Measurements from ENCODE around the gene LONRF3.

Gene LONRF3

DNA sequence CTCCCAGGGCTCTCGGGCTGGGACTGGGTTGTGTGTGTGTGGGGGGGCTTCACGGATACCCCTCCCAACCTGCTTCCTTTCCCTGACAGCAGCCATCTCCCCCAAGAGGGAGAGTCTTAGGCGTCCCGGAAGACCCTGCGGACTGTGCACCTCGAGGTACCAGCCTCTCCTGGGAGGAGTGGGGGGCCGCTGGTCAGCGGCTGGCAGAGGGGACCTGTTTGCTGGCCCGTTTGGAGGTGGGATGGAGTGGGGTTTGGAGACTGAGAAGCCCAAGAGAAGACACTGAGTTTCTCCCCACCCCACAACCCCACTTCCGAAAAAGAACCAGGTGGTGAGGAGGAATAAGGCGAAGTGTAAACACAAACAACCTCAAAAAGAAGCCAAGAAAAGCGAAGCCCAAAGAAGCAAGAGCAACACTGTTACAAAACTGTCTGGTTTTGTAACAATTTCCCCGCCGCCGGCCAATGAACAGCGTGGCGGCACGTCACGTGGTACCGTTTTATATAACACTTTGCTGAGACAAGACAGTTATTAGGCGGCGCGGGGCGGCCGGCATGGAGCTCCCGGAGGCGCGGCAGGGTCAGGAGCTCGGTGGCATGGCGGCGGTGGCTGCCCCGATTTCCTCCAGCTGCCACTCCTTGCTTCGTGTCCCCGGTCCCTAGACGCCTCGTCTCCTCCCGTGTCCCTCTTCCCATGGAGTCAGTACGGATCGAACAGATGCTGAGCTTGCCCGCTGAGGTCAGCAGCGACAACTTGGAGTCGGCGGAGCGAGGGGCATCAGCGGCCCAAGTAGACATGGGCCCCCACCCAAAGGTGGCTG, at the start of gene LONRF3:
LONRF3 (plus strand) TSS at position 531 of the 820 bp plus-strand sequence; CDS start at position 694, 163 bp downstream.
- peak; percentile 37 for DNase-seq (ENCODE audit: low read depth in 1 of 2, low spot score in 1 of 2)

DNA sequence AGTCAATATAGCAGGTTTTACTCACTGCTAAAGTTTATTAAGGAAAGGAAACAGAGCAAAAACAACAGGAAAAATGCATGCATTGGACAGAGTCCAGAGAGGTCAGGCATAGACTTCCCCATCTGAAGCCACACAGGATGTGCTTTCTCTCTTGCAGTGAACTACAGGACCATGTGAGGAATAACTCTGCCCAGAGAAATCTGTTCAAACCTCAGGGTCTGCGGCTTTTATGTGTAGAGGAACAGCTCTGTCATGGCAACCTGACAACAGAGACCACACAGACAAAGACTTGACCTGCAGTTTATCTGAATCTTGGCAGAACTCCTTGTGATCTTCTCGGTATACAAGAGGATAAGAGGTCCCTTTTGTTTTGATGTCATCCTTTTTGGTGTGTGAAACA, 46.3 kb upstream of the LONRF3 start:
- no peak for DNase-seq (ENCODE audit: low read depth in 1 of 2, low spot score in 1 of 2)

DNA sequence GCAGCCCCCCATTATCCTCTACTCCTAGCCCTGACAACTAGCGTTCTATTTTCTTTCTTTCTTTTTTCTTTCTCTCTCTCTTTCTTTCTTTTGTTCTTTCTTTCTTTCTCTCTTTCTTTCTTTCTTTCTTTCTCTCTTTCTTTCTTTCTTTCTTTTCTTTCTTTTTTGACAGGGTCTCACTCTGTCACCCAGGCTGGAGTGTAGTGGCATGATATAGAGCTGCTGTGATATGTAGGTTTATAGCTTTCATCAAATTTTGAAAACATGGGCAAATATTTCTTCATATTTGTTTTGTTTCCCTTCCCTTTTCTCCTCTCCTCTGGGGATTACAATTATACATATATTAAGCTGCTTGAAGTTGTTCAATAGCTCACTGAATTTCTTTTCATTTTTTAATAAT, 39.1 kb upstream of the LONRF3 start:
- no peak for DNase-seq (ENCODE audit: low read depth in 1 of 2, low spot score in 1 of 2)

DNA sequence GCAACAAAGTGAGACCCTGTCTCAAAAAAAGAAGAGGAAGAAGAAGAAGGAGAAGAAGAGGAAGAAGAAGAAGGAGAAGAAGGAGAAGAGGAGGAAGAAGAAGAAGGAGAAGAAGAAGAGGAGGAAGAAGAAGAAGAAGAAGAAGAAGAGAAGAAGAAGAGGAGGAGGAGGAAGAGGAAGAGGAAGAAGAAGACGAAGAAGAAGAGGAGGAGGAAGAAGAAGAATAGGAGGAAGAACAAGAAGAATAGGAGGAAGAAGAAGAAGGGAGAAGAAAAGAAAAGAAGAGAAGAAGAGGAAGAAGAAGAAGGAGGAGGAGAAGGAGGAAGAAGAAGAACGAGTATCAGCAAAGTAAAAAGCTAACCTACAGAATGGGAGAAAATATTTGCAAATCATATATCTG, 33.3 kb upstream of the LONRF3 start:
- no peak for DNase-seq (ENCODE audit: low read depth in 1 of 2, low spot score in 1 of 2)

DNA sequence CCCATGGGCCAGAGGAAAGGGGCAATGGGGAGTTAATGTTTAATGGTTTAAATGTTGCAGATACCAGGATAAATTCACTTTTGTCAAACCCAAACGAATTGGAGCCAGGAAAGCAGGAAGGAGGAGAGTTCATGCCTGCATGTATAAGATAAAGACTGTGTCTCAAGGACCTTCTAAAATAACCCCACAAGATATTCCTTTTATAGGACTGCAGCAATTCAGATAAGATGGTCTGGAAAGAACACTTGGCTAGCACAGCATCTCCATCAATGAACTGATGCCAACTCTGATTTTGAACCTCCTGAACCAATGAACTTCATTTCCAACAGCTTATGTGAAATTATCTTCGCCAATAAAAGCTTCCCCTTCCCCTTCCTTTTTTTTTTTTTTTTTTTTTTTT, 31.3 kb upstream of the LONRF3 start:
- no peak for DNase-seq (ENCODE audit: low read depth in 1 of 2, low spot score in 1 of 2)

DNA sequence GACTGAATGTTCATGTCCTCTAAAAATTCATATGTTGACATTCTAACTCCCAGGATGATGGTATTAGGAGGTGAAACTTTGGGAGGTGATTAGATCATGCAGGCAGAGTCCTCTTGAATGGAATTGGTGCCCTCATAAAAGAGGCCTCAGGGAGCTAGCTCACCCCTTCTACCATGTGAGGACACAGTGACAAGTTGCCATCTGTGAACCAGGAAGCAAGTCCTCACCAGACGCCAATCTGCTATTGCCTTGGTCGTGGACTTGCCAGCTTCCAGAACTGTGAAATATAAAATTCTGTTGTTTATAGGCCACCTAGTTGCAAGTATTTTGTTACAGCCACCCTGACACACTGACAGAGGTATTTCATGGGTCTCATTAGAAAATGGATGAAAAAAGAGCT, 28.5 kb upstream of the LONRF3 start:
- no peak for DNase-seq (ENCODE audit: low read depth in 1 of 2, low spot score in 1 of 2)

DNA sequence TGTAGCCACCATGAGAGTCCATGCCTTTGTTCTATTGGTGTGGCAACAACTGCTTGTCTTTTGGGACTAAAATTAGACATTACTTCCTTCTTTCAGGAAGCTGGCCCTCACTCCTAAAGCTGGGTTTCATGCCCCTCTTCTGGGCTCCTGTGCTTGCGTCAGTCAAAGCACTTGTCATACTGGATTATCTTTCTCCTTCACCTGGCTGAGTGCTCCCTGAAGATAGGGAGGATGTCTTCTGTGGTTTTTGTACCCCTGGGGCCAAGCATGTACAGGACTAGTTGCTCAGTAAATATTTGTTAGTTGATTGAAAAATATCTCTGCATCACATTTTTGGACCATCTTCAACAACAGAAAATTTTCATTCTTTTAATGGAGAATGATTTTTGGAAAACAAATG, 26.1 kb upstream of the LONRF3 start:
- no peak for DNase-seq (ENCODE audit: low read depth in 1 of 2, low spot score in 1 of 2)

DNA sequence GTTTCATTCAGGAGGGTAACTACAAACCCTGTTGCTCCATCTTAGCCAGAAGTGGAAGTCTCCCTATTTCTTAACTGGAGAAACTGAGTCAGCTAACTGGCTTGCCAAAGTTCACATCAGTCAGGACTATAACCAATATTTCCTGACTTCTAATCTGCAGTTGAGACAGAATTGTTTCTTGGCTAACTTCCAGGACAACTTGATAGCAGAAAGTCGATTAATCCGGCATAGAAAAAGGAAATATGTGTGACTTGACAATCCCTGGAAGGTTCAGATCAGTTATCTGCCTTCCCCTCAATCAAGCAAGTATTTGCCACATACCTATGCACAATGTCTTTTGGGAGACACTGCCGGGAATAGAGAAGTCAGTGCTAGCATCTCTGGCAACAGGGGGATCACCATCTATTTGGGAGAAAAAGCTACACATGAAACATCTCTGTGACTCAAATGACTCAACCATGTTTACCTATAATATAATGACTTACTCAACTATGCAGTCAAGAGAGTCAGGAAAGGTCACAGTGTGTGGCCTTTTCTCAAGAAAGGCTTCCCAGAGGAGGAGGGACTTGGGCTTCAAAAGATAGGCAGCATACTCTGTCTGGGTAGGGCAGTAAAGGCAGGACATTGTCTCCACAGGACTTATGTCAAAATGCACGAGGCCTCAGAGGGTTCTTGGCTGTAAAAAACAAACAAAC, 12.4 kb upstream of the LONRF3 start:
- no peak for DNase-seq (ENCODE audit: low read depth in 1 of 2, low spot score in 1 of 2)

DNA sequence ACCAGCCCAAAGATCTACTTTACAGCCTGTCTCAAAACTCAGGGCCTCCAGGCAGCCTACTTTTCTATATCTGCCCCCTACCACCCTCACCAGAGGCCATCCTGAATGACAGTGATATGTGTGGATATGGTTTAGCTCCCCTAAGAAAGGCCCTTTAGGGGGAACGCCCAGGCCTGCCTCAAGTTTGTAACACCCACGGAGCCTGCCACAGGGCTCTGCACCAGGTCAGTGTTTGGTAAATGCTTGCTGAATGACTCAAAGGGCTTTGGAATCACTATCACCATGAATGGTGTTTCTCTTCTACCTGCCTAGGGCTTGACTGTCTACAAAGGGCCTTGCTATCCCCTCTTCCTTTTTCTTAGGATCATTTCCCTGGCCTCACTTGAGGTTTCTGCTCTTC, 11.3 kb upstream of the LONRF3 start:
- no peak for DNase-seq (ENCODE audit: low read depth in 1 of 2, low spot score in 1 of 2)

DNA sequence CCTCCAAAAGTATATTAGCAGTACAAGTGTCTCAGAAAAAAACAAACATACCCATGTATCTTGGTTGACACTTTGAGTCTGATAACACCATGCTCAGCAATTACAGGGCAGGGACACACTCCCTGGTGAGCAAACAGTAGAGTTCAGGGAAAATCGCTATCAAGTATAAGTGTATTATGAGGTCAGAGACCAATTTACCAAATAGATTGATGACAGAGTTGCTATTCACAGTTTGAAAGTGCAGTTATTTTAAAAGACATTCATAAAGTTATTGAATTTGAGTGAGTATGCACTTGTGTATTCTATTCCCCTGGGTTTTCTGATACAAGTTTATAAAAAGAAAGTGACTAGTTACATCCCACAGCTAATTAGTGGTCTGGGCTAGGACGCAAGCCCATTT, 10.2 kb upstream of the LONRF3 start:
- DNase-seq (ENCODE audit: low read depth in 1 of 2, low spot score in 1 of 2), result no peak

DNA sequence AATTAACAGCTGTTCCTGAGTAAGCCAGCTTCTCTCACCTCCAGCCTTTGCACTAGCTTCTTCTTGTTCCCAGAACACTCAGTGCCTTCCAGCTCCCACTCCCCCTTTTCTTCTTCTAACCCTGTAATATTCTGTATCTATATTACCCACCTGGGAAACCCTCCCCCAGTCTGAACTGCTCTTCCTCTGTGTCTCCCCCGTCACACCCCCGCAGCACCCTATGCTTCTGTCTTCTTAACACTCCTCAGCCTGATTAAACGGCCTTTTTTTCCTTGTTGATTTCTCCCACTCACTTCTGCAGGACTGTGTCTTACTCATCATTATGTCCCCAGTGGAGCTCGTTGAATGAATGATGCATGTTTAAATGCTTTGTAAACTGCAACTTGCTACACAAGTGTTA, 9.0 kb upstream of the LONRF3 start:
- no peak for DNase-seq (ENCODE audit: low read depth in 1 of 2, low spot score in 1 of 2)

DNA sequence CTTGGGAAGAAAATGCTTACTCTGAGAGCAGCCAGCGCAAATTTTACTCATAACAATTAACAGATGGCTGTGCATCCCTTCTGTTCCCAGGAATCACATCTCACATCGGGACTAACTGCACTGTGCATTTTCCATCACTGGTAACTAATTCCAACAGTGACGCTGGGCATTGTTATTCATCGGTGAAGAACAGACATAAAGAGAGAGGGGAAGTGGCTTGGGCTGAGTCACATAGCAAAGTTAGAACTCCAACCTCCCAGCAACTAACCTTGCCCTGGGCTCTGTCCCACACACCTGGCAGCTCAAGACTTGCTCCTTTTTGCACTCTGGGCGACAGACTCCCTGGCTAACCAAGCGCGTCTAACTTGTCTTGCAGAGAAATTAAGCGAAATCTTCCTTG, 6.4 kb upstream of the LONRF3 start:
- no peak for DNase-seq (ENCODE audit: low read depth in 1 of 2, low spot score in 1 of 2)

DNA sequence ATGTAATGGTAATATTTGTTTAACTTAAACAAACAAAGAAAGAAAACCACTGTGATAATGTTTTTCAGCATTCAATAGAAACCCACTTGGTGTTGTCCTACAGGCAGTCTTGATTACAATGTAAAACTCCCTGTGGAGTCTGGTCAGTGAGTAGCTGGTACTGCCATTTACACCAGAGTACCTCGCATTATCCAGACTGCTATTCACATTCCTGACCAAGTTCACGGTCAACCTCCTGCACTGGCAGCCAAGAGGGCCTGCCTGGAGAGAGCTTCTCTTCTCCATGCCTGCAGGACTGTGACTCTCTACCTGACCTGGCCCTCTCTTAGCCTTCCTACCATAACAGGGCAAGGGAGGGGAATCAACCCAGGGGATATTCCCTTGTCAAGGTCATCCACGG, 2.9 kb upstream of the LONRF3 start:
- DNase-seq (ENCODE audit: low read depth in 1 of 2, low spot score in 1 of 2), result no peak

DNA sequence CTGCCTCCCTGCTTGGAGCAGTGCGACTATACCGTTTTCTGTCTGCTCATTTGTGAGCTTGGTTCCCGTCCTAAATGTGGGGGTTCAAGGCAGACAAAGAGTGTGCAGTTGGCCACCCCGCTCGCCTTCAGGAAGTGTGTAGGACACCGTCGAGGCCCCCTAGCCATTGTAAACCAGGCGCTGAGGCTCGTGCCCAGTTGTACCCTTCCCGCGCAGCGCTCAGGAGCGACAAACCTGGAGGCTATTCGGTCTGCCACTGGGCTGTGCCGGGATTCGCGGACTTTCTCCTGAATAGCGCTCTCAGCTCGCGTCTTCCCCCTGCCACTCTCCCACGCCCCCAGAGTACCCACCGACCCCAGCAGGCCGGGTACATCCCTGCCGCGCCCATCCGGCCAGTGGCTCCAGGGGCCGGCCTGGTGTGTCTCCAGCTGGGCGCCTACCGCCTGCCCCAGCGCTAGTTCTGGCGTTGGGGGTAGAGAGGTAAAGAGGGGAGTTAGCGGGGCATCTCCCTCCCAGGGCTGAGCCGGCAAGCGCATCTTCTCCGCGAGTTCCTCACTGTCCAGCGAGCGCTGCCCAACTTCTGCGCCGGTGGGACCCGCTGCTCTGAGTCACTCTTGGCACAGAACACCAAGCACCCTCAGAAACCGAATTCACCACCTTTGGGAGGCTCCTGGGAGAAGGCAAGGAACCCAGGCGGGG, 880 bp upstream of the LONRF3 start:
- no peak for DNase-seq (ENCODE audit: low read depth in 1 of 2, low spot score in 1 of 2)

DNA sequence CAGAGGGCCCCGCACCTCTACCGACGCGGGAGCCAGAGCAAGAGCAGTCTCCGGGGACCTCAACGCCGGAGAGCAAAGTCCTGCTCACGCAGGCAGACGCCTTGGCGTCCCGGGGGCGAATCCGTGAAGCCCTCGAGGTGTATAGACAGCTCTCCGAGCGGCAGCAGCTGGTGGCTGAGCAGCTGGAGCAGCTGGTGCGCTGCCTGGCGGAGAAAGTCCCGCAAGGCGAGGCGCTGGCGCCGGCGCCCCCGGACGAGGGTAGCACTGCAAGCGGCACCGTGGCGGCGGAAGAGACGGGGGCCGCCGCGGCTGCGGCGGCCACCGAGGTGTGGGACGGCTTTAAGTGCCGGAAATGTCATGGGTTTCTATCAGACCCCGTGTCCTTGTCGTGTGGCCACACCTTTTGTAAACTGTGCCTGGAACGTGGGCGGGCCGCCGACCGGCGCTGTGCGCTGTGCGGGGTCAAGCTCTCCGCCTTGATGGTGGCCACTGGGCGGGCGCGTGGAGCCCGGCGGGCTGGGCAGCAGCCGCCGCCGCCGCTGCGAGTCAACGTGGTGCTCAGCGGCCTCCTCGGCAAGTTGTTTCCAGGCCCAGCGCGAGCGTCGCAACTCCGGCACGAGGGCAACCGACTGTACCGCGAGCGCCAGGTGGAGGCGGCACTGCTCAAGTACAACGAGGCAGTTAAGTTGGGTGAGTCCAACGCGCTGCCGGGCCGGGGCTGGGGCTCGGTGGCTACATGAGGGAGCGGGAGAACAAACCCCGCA, 672 bp downstream of the LONRF3 start:
- peak in 1 of 2 donors; percentile 15 for DNase-seq (ENCODE audit: low read depth in 1 of 2, low spot score in 1 of 2)

DNA sequence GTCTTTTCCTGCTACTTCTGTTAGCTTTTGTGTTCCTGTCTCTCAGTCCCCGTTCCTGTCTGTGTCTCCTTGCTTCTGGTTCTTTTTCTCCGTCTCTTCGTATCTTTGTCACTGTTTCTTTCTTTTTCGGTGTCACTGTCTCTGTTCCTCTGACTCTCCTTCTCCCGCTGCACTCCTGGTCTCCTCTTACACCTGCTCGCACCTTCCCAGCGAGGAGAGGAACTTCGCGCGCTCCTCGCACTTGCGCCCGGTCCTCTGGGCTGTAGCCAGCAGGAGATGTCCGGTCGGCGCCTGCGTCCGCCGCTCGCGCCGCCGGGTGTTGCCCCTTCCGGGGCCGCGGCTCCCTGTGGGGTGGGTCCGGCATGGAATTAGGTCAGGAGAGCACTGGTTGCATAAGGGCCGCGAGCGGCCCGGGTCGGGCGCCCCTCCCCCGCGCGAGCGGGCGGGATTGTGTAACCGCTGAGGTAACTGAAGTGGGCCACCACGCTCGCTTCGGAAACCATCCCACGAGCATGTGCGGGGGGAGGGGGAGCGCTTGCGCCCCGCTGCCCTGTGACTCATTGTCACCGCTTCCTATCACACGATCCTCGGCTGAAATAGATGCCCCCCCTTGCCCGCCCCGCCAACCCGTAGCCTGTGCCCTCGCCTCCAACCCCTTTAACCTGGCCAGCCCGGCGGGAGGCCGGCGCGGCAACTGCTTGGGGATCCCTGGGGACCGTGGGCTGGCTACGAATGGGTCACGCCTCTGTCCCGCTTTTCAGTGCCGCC, 1.6 kb downstream of the LONRF3 start:
- DNase-seq (ENCODE audit: low read depth in 1 of 2, low spot score in 1 of 2), result peak; percentile 31 to 49

DNA sequence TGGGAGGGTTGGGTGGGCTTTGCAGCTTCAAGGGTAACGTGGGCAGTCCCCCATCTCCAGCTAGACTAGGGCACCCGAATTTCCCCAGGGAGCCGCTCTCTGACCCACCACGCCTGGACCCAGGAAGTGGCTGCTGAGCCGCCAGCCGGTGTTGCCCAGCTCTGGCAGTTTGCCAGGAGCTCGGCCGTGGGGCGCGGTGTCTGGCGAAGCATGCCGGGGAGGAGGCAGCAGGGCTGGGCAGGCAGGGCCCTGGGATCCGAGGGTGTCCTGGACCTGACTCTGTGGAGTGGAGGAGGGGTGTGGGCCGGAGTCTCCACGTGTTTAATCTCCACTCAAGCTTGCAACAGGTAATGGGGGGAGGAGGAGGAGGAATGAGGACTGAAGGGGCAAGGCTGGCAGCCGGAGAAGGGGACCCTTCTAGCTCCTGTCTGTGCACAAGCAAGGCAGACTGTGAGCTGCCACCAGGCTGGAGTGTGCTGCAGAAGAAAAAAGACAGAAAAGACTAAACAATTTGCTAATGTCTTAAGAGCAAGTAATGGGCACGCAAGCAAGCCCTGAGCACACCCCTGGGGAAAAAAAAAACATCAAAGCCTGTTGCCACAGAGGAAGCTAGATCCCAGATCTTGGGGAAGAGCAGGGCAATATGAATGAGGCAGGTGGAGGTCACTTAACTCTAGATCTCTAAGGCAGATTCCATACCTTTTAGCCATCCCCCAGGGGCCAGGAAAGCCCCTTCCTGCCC, 2.4 kb downstream of the LONRF3 start:
- peak in 1 of 2 donors; percentile 4 for DNase-seq (ENCODE audit: low read depth in 1 of 2, low spot score in 1 of 2)

DNA sequence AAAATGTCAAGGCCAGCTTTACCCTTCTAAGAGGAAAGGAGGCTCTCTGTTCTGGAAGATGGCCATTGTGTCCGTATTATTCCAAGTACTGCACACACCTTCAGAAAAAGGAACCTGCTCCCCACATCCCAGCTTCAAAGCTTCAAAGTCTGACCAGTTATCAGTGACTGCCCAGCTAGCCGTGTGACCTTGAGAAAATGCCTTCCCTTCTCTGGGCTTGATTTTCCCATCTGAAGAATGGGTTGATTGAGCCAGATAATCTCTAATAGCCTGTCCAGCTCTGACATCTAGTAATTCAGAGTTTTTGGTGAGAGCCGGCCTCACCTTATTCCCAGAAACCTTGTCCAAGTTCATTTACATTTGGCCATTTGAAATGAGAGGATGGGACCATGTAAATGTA, 3.0 kb downstream of the LONRF3 start:
- no peak for DNase-seq (ENCODE audit: low read depth in 1 of 2, low spot score in 1 of 2)

DNA sequence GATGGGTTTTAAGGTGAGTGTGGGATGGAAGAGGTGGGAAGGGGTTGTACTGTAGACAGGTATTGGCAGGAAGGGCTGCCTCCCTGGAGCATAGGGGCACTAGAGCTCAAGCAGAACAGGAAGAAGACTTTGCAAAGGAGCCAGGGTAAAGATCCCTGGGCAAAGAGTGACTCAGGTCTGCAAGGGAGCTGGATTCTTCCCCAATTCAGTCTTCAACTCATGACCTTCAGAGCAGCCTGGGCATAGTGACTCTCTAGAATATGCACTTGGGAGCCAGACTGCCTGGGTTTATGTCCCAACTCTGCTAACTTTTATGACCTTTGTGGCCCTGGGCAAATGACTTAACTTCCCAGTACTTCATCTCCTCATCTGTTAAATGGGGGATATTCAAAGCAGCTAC, 4.0 kb downstream of the LONRF3 start:
- no peak for DNase-seq (ENCODE audit: low read depth in 1 of 2, low spot score in 1 of 2)

DNA sequence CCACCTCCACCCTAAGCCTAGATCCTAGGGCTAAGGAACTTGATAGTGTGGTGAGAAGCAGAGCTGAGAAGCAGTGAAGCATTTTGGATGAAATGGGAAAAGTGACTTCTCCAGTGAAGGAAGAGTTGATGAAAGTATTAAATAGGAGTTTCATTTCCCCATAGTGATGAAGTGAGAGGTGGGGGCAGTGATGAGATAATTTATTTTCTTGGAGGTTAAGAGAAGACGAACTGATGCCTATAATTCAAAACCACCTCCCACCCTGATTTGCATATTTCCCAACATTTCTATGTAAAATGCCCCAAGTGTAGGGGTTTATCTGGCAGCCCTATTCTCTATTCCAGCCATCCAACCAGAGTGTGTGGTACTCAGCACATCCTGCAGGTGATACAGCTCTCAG, 6.3 kb downstream of the LONRF3 start:
- no peak for DNase-seq (ENCODE audit: low read depth in 1 of 2, low spot score in 1 of 2)

All from activated CD4-positive, alpha-beta T cell treated with anti-CD3 and anti-CD28 coated beads, Interleukin-2, amount 50 U/mL, for 24 hours (primary cell).